Gastrocnemius medialis (tissue), 4 donors: ENCODE data around the gene NANOS3.

Experiments used
- POLR2A ChIP-seq, 2 donors: fragments of 450-650 bp; IDR thresholded peaks; one replicate each; pipeline ENCODE4 v1.6.1; 2017; ENCODE audit warnings: antibody characterized with exemption in 2 of 2, mild to moderate bottlenecking in 2 of 2, moderate library complexity in 2 of 2
- TF ChIP-seq, protein P1 (sequence below), 5 experiments: fragments of 450-650 bp in 3 of 5; fragments of 200-600 bp in 2 of 5; sonication (generic) in 2 of 5; IDR thresholded peaks in 4 of 5; conservative IDR thresholded peaks in 1 of 5; 1 replicate in 4 of 5; 2 replicates in 1 of 5; pipeline ENCODE4 v1.5.1; 2016 to 2019; ENCODE audit warnings: antibody characterized with exemption in 5 of 5, mild to moderate bottlenecking in 3 of 5, moderate library complexity in 3 of 5

DNA sequence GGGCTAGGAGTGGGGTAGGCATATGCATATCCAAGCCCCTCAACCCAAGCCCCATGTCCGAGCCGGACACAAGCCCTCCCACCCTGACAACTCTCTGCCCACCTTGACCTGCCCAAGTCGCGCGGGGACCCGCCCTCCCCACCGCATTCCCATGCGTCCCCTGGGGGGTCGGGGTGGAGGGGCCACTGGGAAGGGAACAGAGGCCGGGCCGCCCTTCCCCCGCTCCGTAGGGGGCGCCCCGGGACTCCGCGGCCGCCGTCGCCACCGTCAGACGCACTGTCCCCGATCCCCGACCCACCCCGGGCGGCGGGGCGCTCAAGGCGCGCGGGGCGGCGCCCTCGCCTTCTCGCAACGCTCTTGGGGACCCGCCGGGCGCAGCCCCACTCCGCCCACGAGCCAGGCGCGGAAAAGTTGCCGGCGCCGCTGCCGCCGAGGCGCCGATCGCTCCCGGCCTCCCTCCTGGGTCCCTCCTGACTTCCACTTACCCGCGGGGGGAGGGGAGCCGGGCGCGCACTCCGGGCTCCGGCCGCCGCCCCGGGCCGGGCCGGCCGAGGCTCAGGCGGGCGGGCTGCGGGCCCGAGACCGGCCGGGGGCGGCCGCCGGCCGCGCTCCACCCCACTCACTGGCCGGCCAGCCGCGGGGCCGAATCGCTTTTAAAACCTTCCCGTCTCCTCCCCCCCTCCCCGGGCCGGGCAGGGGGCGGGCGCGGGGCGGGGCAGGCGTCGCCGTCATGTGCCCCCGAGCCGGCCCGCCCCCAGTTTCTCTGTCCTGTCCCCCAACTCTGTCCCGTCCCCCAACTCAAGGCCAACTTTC, 34.4 kb upstream of the NANOS3 start:
- TF ChIP-seq, protein P1, sequence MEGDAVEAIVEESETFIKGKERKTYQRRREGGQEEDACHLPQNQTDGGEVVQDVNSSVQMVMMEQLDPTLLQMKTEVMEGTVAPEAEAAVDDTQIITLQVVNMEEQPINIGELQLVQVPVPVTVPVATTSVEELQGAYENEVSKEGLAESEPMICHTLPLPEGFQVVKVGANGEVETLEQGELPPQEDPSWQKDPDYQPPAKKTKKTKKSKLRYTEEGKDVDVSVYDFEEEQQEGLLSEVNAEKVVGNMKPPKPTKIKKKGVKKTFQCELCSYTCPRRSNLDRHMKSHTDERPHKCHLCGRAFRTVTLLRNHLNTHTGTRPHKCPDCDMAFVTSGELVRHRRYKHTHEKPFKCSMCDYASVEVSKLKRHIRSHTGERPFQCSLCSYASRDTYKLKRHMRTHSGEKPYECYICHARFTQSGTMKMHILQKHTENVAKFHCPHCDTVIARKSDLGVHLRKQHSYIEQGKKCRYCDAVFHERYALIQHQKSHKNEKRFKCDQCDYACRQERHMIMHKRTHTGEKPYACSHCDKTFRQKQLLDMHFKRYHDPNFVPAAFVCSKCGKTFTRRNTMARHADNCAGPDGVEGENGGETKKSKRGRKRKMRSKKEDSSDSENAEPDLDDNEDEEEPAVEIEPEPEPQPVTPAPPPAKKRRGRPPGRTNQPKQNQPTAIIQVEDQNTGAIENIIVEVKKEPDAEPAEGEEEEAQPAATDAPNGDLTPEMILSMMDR (IDR thresholded peaks at IDR 0.05 in 4 of 5, conservative IDR thresholded peaks at IDR 0.05 in 1 of 5) = peak in 1 of 5 experiments; percentile 15
- TF ChIP-seq POLR2A (IDR thresholded peaks at IDR 0.05) = peak; percentile 96 to 98
